ENCODE measurements around the gene NF1. TPM values are rescaled to one million over a fixed set of nuclear protein-coding genes. Genes with fewer than 3 reads are reported as not detected.

NF1 gene
- total RNA-seq, 4 donors from 2014 or later = 41.7 to 69.9 (median 54.4) TPM

GRCh38 chr17:31404028-31404949 is 309.5 kb downstream of the NF1 start:
- WGBS, 2 donors (ENCODE audit: low coverage in 1 of 2) = 73 to 87% methylated on average over 4 to 15 of the region's 19 CpGs
- Histone ChIP-seq H3K36me3 (no peaks in the 10 kb centered on the region), H3K27me3 (peaks cover 13% of the 10 kb centered on the region), H3K27ac (no peak overlapping the region), H3K4me1 (no peaks in the 10 kb centered on the region), H3K4me3 (no peak overlapping the region), H3K9me3 (no peaks in the 10 kb centered on the region)
- TF ChIP-seq POLR2A (IDR thresholded peaks at IDR 0.05) (no peak), EP300 (IDR thresholded peaks at IDR 0.05) (no peak), POLR2AphosphoS5 (IDR thresholded peaks at IDR 0.05) (no peak)
- TF ChIP-seq, protein P1, sequence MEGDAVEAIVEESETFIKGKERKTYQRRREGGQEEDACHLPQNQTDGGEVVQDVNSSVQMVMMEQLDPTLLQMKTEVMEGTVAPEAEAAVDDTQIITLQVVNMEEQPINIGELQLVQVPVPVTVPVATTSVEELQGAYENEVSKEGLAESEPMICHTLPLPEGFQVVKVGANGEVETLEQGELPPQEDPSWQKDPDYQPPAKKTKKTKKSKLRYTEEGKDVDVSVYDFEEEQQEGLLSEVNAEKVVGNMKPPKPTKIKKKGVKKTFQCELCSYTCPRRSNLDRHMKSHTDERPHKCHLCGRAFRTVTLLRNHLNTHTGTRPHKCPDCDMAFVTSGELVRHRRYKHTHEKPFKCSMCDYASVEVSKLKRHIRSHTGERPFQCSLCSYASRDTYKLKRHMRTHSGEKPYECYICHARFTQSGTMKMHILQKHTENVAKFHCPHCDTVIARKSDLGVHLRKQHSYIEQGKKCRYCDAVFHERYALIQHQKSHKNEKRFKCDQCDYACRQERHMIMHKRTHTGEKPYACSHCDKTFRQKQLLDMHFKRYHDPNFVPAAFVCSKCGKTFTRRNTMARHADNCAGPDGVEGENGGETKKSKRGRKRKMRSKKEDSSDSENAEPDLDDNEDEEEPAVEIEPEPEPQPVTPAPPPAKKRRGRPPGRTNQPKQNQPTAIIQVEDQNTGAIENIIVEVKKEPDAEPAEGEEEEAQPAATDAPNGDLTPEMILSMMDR (IDR thresholded peaks at IDR 0.05) = no peak
- no peak for ATAC-seq

DNA sequence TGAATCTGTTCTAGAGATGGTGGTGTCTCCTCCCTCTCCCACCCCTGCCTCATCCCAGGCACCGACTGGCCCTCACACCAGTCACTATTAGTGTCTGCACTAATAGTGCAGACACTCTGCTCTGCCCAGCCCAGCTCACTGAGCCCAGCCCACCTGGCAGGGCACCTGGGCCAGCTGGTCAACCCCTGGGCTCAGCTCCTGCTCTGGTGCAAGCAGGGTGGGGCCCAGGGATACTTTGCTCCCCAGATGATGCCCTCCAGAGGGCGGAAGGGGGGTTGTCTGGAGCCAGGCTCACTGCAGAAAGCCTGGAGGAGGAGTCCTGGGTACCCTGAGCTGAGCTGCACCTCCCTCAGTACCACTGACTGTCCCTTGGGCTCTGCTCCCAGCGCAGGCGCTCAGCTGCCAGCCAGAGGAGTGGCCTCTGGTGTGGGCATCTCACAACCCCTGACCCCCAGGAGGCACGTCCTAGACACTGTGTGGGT is 311.2 kb downstream of the NF1 start:
- 14% methylated on average over 1 of the region's 5 CpGs; no CpG with 5 or more reads in 1 of the 2 donors for WGBS, 2 donors (ENCODE audit: low coverage in 1 of 2)
- no peak for ATAC-seq
- H3K9me3 ChIP-seq = no peaks in the 10 kb centered on the region
- TF ChIP-seq, protein P1 (IDR thresholded peaks at IDR 0.05) = no peak
- TF ChIP-seq POLR2A (IDR thresholded peaks at IDR 0.05) (no peak), POLR2AphosphoS5 (IDR thresholded peaks at IDR 0.05) (no peak), EP300 (IDR thresholded peaks at IDR 0.05) (no peak)
- peaks cover 9% of the 10 kb centered on the region for H3K27me3 ChIP-seq
- no peaks in the 10 kb centered on the region for H3K36me3 ChIP-seq
- no peaks in the 10 kb centered on the region for H3K4me1 ChIP-seq
- no peak overlapping the region for H3K27ac ChIP-seq
- H3K4me3 ChIP-seq = no peak overlapping the region

DNA sequence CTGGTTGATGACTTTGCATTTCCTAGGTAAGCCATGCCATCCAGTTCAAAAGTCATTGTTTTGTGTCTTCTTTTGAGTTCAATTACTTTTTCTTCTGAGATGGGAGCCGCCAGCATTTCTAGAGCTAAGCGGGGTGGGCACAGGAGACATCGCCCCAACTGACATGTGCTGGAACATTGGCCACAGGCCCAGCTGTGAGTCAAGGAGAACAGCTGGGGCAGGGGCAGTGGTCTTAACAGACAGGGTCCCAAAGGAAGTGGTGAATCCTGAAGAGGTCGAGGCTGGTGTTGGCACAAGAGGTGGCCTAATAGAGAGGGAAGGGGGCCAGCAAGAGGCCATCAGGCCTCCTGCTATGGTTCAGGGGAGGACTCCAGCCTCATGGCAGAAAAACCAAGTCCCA is 313.8 kb downstream of the NF1 start:
- no peak overlapping the region for H3K4me3 ChIP-seq
- ATAC-seq = no peak
- H3K27ac ChIP-seq = no peak overlapping the region
- H3K9me3 ChIP-seq = no peaks in the 10 kb centered on the region
- 67 to 71% methylated on average over 1 of the region's 4 CpGs for WGBS, 2 donors (ENCODE audit: low coverage in 1 of 2)
- H3K4me1 ChIP-seq = no peaks in the 10 kb centered on the region
- TF ChIP-seq EP300 (IDR thresholded peaks at IDR 0.05) (no peak), POLR2AphosphoS5 (IDR thresholded peaks at IDR 0.05) (no peak), POLR2A (IDR thresholded peaks at IDR 0.05) (no peak)
- TF ChIP-seq, protein P1 (IDR thresholded peaks at IDR 0.05) = no peak
- H3K36me3 ChIP-seq = no peaks in the 10 kb centered on the region
- peaks cover 24% of the 10 kb centered on the region for H3K27me3 ChIP-seq

- WGBS, 2 donors (ENCODE audit: low coverage in 1 of 2) = 100% methylated on average over 2 of the region's 13 CpGs; no CpG with 5 or more reads in 1 of the 2 donors
Measured at GRCh38 chr17:31411707-31412285, 317.0 kb downstream of the NF1 start.

More at GRCh38 chr17:31411707-31412285, 317.0 kb downstream of the NF1 start:
- no peak for ATAC-seq
- Histone ChIP-seq H3K27me3 (peaks cover 33% of the 10 kb centered on the region), H3K9me3 (no peaks in the 10 kb centered on the region), H3K27ac (no peak overlapping the region), H3K4me3 (no peak overlapping the region), H3K4me1 (peaks cover 0 to 7% (median 0%) of the 10 kb centered on the region in 3 donors), H3K36me3 (no peaks in the 10 kb centered on the region)
- TF ChIP-seq EP300 (IDR thresholded peaks at IDR 0.05) = no peak
- TF ChIP-seq, protein P1 (IDR thresholded peaks at IDR 0.05) = no peak
- no peak for TF ChIP-seq POLR2AphosphoS5 (IDR thresholded peaks at IDR 0.05)
- TF ChIP-seq POLR2A (IDR thresholded peaks at IDR 0.05) = no peak

Measured in gastroesophageal sphincter (tissue), 4 donors.